ENCODE measurements around the gene ADRA2A. TPM values are rescaled to one million over a fixed set of nuclear protein-coding genes. Genes with fewer than 3 reads are reported as not detected.

Gene ADRA2A
- total and polyA plus RNA-seq, 11 donors: 0.19 to 3.9 (median 0.44) TPM

GRCh38 chr10:111104811-111105210, 28.0 kb downstream of the ADRA2A start:
- 91 to 95% (median 94%) methylated on average over 20 of the region's 20 CpGs for WGBS, 4 donors
- Histone ChIP-seq H3K9me3 (no peaks in the 10 kb centered on the region), H3K27me3 (peaks cover 0 to 8% (median 0%) of the 10 kb centered on the region in 9 donors), H3K36me3 (no peaks in the 10 kb centered on the region), H3K27ac (no peak overlapping the region), H3K4me3 (no peak overlapping the region), H3K4me1 (no peaks in the 10 kb centered on the region)
- intact Hi-C loops (cut with DNase I): no loop called here
- DNase-seq (no peak), ATAC-seq (no peak)
- TF ChIP-seq CTCF (IDR thresholded peaks at IDR 0.05) (no peak), POLR2A (IDR thresholded peaks at IDR 0.05) (no peak)

DNA sequence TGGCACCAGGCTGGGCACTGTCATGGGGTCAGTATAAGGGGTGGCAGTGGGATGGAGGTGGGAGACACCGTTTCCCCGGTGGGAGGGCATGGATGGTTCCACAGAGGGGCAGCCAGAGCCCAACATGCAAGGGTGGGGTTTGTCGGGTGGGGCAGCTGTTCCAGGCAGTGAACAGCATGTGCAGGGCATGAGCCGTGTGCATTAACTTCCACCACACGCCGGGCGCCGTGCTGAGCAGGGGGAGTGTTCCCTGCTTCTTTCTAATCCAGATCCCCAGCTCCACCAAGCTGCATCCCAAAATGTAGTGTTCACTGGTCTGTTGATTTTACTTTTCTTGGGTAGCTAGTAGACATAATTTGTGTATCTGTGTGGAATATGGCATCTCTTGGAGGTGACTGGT, 29.3 kb downstream of the ADRA2A start:
- Histone ChIP-seq H3K4me3 (no peak overlapping the region), H3K36me3 (no peaks in the 10 kb centered on the region), H3K9me3 (no peaks in the 10 kb centered on the region), H3K4me1 (no peaks in the 10 kb centered on the region), H3K27me3 (peaks cover 0 to 6% (median 0%) of the 10 kb centered on the region in 9 donors), H3K27ac (no peak overlapping the region)
- DNase-seq (no peak), ATAC-seq (no peak)
- no peak for TF ChIP-seq POLR2A (IDR thresholded peaks at IDR 0.05)
- no peak for TF ChIP-seq CTCF (IDR thresholded peaks at IDR 0.05)
- intact Hi-C loops (cut with DNase I): no loop called here
- WGBS, 4 donors: 89 to 95% (median 92%) methylated on average over 6 to 8 of the region's 8 CpGs

GRCh38 chr10:111107023-111107422, 30.2 kb downstream of the ADRA2A start:
- no peaks in the 10 kb centered on the region for H3K36me3 ChIP-seq
- H3K4me3 ChIP-seq: no peak overlapping the region
- intact Hi-C loops (cut with DNase I): no loop called here
- H3K4me1 ChIP-seq: no peaks in the 10 kb centered on the region
- no peaks in the 10 kb centered on the region for H3K9me3 ChIP-seq
- no peak for DNase-seq
- TF ChIP-seq CTCF (IDR thresholded peaks at IDR 0.05) (no peak), POLR2A (IDR thresholded peaks at IDR 0.05) (no peak)
- no peak for ATAC-seq
- no peak overlapping the region for H3K27ac ChIP-seq
- H3K27me3 ChIP-seq: peaks cover 0 to 6% (median 0%) of the 10 kb centered on the region in 9 donors
- WGBS, 4 donors: 45 to 74% (median 57%) methylated on average over 4 of the region's 4 CpGs

- Histone ChIP-seq H3K27ac (no peak overlapping the region), H3K36me3 (no peaks in the 10 kb centered on the region), H3K4me1 (no peaks in the 10 kb centered on the region), H3K4me3 (no peak overlapping the region), H3K9me3 (no peaks in the 10 kb centered on the region), H3K27me3 (peaks cover 0 to 6% (median 0%) of the 10 kb centered on the region in 9 donors)
- no peak for ATAC-seq
- TF ChIP-seq CTCF (IDR thresholded peaks at IDR 0.05) (no peak), POLR2A (IDR thresholded peaks at IDR 0.05) (no peak)
- no peak for DNase-seq
- WGBS, 4 donors: 67 to 88% (median 81%) methylated on average over 4 of the region's 4 CpGs
- intact Hi-C loops (cut with DNase I): no loop called here
Measured at GRCh38 chr10:111107846-111108245, 31.0 kb downstream of the ADRA2A start.

Measured in heart left ventricle (tissue), 16 donors.